ENCODE measurements around the gene ZNF500.

- TF ChIP-seq CTCF (IDR thresholded peaks at IDR 0.05) (no peak), EP300 (IDR thresholded peaks at IDR 0.05) (no peak)
These were observed 35.1 kb upstream of the ZNF500 start, which contains the start of gene ROGDI for GRCh38 chr16:4801962-4802658.

All from sigmoid colon (tissue), 4 donors.